ENCODE data around the gene CRHR2.

CRHR2 gene

GRCh38 chr7:30678805-30679204 lies 3.5 kb downstream of the CRHR2 start:
- DNase-seq (ENCODE audit: extremely low read depth, insufficient read length), result no peak
- Histone ChIP-seq H3K27me3 (replicated peaks; ENCODE audit: control insufficient read depth, insufficient read depth, low read length) (peaks cover 10% of the 10 kb centered on the region), H3K36me3 (ENCODE audit: control insufficient read depth, insufficient read depth, low read length) (no peaks in the 10 kb centered on the region), H3K4me3 (replicated peaks; ENCODE audit: low read depth, low read length) (no peak overlapping the region)
- TF ChIP-seq CTCF (IDR thresholded peaks at IDR 0.05; ENCODE audit: insufficient read depth, low read length, poor library complexity, severe bottlenecking), result no peak

- no peak for TF ChIP-seq CTCF (IDR thresholded peaks at IDR 0.05; ENCODE audit: insufficient read depth, low read length, poor library complexity, severe bottlenecking)
- Histone ChIP-seq H3K27me3 (replicated peaks; ENCODE audit: control insufficient read depth, insufficient read depth, low read length) (peaks cover 3% of the 10 kb centered on the region), H3K4me3 (replicated peaks; ENCODE audit: low read depth, low read length) (no peak overlapping the region), H3K36me3 (ENCODE audit: control insufficient read depth, insufficient read depth, low read length) (no peaks in the 10 kb centered on the region)
- no peak for DNase-seq (ENCODE audit: extremely low read depth, insufficient read length)
Measured at GRCh38 chr7:30674876-30675275, 7.4 kb downstream of the CRHR2 start.

- no peak for DNase-seq (ENCODE audit: extremely low read depth, insufficient read length)
- Histone ChIP-seq H3K36me3 (ENCODE audit: control insufficient read depth, insufficient read depth, low read length) (no peaks in the 10 kb centered on the region), H3K4me3 (replicated peaks; ENCODE audit: low read depth, low read length) (no peak overlapping the region), H3K27me3 (replicated peaks; ENCODE audit: control insufficient read depth, insufficient read depth, low read length) (peaks cover 3% of the 10 kb centered on the region; the same call in 1 of the 2 replicates)
- TF ChIP-seq CTCF (IDR thresholded peaks at IDR 0.05; ENCODE audit: insufficient read depth, low read length, poor library complexity, severe bottlenecking), result no peak
Measured at GRCh38 chr7:30674420-30674819, 7.8 kb downstream of the CRHR2 start.

- DNase-seq (ENCODE audit: extremely low read depth, insufficient read length), result no peak
- H3K4me3 ChIP-seq (replicated peaks; ENCODE audit: low read depth, low read length), result no peak overlapping the region
- no peaks in the 10 kb centered on the region for H3K36me3 ChIP-seq (ENCODE audit: control insufficient read depth, insufficient read depth, low read length)
- peaks cover 1% of the 10 kb centered on the region; the same call in 1 of the 2 replicates for H3K27me3 ChIP-seq (replicated peaks; ENCODE audit: control insufficient read depth, insufficient read depth, low read length)
- no peak for TF ChIP-seq CTCF (IDR thresholded peaks at IDR 0.05; ENCODE audit: insufficient read depth, low read length, poor library complexity, severe bottlenecking)
Measured at GRCh38 chr7:30671793-30672465, 10.3 kb downstream of the CRHR2 start.

GRCh38 chr7:30668102-30668501 lies 14.2 kb downstream of the CRHR2 start:
- no peak overlapping the region for H3K4me3 ChIP-seq (replicated peaks; ENCODE audit: low read depth, low read length)
- H3K27me3 ChIP-seq (replicated peaks; ENCODE audit: control insufficient read depth, insufficient read depth, low read length), result peaks cover 1% of the 10 kb centered on the region; the same call in 1 of the 2 replicates
- no peak for DNase-seq (ENCODE audit: extremely low read depth, insufficient read length)
- no peak for TF ChIP-seq CTCF (IDR thresholded peaks at IDR 0.05; ENCODE audit: insufficient read depth, low read length, poor library complexity, severe bottlenecking)
- H3K36me3 ChIP-seq (ENCODE audit: control insufficient read depth, insufficient read depth, low read length), result no peaks in the 10 kb centered on the region

GRCh38 chr7:30667172-30667571 lies 15.1 kb downstream of the CRHR2 start:
- Histone ChIP-seq H3K4me3 (replicated peaks; ENCODE audit: low read depth, low read length) (no peak overlapping the region), H3K27me3 (replicated peaks; ENCODE audit: control insufficient read depth, insufficient read depth, low read length) (peaks cover 1% of the 10 kb centered on the region; the same call in 1 of the 2 replicates), H3K36me3 (ENCODE audit: control insufficient read depth, insufficient read depth, low read length) (no peaks in the 10 kb centered on the region)
- no peak for DNase-seq (ENCODE audit: extremely low read depth, insufficient read length)
- TF ChIP-seq CTCF (IDR thresholded peaks at IDR 0.05; ENCODE audit: insufficient read depth, low read length, poor library complexity, severe bottlenecking), result no peak
